Right cardiac atrium (tissue), 5 donors: ENCODE results near the gene ANO7. TPM values are rescaled to one million over a fixed set of nuclear protein-coding genes. Genes with fewer than 3 reads are reported as not detected.

Experiments used
- ATAC-seq, 2 donors: fragments of 200-7000 bp; cut with Tn5 transposase; one replicate each; pipeline versions ENCODE4 v1.8.0 to v1.9.1; 2020; ENCODE audit warnings: moderate library complexity in 2 of 2, mild to moderate bottlenecking in 1 of 2
- DNase-seq, 3 donors: peaks; one replicate each; pipeline ENCODE4 v3.0.0-alpha.2; 2020
- H3K27ac ChIP-seq: one replicate; pipeline ENCODE4 v1.5.1; 2013; ENCODE audit warnings: mild to moderate bottlenecking, low read length, control low read depth, moderate library complexity
- H3K27me3 ChIP-seq: one replicate; pipeline ENCODE4 v1.6.1; 2013; ENCODE audit not compliant: control insufficient read depth, insufficient read depth
- H3K4me1 ChIP-seq: one replicate; pipeline ENCODE4 v1.6.1; 2013; ENCODE audit warnings: low read length; ENCODE audit not compliant: control insufficient read depth, insufficient read depth
- H3K4me3 ChIP-seq: one replicate; pipeline ENCODE4 v1.5.1; 2013; ENCODE audit warnings: low read length, control low read depth
- H3K9me3 ChIP-seq: one replicate; pipeline ENCODE4 v1.6.1; 2013; ENCODE audit warnings: low read length; ENCODE audit not compliant: control insufficient read depth
- WGBS: extraction: QIAGEN DNeasy Blood & Tissue Kit; methylation state at CpG from one replicate; pipeline ENCODE4 v1.1.7; 2013; 5-methylcytosine and 5-hydroxymethylcytosine counted together
- intact Hi-C, 4 donors: fragments of 100-400 bp; cut with DNase I; formaldehyde crosslinking; loops; one replicate each; pipeline versions ENCODE4 v1.11.0 to v1.14.0; 2022 to 2023
- polyA plus RNA-seq: library from polyadenylated mRNA; stranded (reverse); fragments of 200-250 nt; gene quantifications from one replicate; pipeline ENCODE4 v1.2.3, GENCODE V29; 2013
- total RNA-seq, 4 donors: library from RNA; stranded (reverse); fragmentation: NEBNext Ultra II Directional; extraction: Animal tissue kit (Norgen Biotek cat#: 25700); gene quantifications; one replicate each; pipeline ENCODE4 v1.2.1, GENCODE V29; 2021
- donor health status: healthy with polysubstance abuse.
- donor health status: DM: no; HTN: yes; CAD: no.
- donor health status: DM: no; HTN: no; CAD: no.
- donor health status: DM: no; HTN: yes; CAD: no; lungs with severe emphysema.
- donor health status: DM: yes; HTN: yes; CAD: no.

ANO7 gene
- total and polyA plus RNA-seq, 5 donors = 0.89 to 2.1 (median 1.1) TPM

DNA sequence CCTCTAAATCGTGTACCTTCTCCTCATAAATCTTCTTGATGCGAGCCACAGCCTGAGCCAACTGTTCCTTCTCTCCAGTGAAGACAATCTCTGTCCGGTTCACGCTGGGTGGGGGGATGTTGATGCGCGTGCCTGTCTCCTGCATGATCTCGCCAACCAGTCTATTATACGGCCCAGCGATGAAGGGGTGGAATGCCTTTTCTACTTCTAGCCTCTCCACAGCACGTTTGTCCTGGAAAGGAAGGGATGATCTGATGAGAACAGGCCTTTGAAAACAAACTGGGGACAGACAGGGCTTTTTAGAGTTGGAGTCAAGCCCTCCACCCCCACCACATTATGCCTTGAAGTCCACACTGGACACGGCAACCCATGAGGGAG is 67.7 kb downstream of the ANO7 start:
- 84% methylated on average over 11 of the region's 11 CpGs for WGBS
- intact Hi-C loops = no loop called here
- no peak for DNase-seq
- Histone ChIP-seq H3K27me3 (no peaks in the 10 kb centered on the region), H3K9me3 (no peaks in the 10 kb centered on the region), H3K4me1 (no peaks in the 10 kb centered on the region), H3K4me3 (no peak overlapping the region), H3K27ac (no peak overlapping the region)
- no peak for ATAC-seq

DNA sequence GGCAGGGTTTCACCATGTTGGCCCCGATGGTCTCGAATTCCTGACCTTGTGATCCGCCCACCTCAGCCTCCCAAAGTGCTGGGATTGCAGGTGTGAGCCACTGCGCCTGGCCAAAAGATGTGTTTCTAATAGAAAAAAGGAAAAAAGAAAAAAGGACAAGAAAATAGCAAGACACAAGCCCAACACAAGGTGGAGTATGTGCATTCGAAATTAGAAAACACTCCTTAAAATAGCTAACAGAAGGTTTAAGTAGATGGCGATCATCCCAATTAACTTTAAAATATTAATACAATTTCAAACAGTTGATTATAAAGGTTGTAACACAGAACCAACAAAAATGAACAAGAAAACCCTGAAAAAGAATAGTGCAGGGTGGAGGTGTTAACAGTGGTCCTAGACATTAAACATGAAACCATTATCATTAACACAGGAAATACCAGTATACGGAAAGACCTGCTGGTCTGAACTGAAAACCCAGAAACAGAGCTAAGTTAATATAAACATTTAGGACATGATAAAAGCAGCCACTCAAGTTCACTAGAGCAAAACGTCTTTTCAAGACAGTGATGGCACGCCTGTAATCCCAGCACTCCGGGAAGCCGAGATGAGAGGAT is 69.0 kb downstream of the ANO7 start:
- DNase-seq (no peak), ATAC-seq (no peak)
- Histone ChIP-seq H3K27me3 (no peaks in the 10 kb centered on the region), H3K4me1 (no peaks in the 10 kb centered on the region), H3K4me3 (no peak overlapping the region), H3K9me3 (no peaks in the 10 kb centered on the region), H3K27ac (no peak overlapping the region)
- intact Hi-C loops = no loop called here
- 85% methylated on average over 11 of the region's 11 CpGs for WGBS

DNA sequence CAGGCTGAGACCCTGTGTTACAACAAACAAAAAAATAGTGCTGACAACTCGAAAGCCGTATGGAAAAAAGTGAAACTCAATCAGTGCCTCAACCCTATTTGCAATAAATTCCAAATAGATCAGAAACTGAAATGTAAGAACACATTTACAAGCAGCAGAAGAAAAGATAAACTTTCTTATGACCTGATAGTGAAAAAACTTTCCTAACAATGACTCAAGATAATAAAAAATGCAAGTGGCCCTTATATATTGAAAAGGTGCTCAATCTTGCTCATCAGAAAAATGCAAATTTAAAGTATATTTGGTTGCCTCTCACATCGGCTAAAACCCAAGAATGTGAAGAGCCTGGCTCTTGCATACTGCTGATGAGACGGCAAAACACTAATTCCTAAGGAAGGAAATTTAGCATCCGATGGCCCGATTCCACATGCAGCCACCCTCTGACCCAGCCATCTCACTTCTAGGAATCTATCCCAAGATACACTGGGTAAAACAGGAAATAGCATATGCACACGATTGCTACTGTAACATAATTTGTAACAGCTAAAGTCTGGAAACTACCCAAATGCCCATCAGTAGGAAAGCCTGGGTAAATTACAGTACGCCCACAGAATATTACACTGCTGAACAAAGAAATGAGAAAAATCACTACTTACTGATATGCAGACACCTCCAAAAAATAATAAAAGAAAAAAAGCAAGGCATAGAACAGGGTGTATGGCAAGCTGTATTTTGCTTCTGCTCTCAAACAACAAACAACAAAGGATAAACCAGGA is 70.2 kb downstream of the ANO7 start:
- intact Hi-C loops = no loop called here

DNA sequence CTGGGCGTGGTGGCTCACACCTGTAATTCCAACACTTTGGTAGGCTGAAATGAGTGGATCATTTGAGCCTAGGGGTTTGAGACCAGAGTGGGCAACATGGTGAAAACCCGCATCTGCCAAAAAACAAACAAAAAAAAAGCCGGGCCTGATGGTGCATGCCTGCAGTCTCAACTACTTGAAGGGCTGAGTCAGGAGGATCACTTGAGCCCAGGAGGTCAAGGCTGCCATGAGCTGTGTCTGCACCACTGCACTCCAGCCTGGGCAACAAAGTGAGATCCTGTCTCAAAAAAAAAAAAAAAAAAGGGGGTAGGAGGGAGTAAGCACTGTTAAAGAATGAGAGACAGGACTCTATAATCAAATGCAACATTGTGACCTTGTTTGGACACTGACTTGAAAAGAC is 72.4 kb downstream of the ANO7 start:
- H3K4me1 ChIP-seq = no peaks in the 10 kb centered on the region
- no peak overlapping the region for H3K27ac ChIP-seq
- DNase-seq (no peak), ATAC-seq (no peak)
- H3K4me3 ChIP-seq = no peak overlapping the region
- H3K27me3 ChIP-seq = no peaks in the 10 kb centered on the region
- H3K9me3 ChIP-seq = no peaks in the 10 kb centered on the region
- intact Hi-C loops = loop anchor here in 1 of 4 donors (10.0 kb wide), 1 partner anchor 64 kb away; no protein-coding TSS in a partner anchor
- 92% methylated on average over 3 of the region's 3 CpGs for WGBS

More for the DNA sequence above, 70.2 kb downstream of the ANO7 start:
- no peak overlapping the region for H3K4me3 ChIP-seq
- DNase-seq (no peak), ATAC-seq (no peak)
- H3K27ac ChIP-seq = no peak overlapping the region
- H3K4me1 ChIP-seq = no peaks in the 10 kb centered on the region
- H3K27me3 ChIP-seq = no peaks in the 10 kb centered on the region
- no peaks in the 10 kb centered on the region for H3K9me3 ChIP-seq
- WGBS = 60% methylated on average over 8 of the region's 8 CpGs

DNA sequence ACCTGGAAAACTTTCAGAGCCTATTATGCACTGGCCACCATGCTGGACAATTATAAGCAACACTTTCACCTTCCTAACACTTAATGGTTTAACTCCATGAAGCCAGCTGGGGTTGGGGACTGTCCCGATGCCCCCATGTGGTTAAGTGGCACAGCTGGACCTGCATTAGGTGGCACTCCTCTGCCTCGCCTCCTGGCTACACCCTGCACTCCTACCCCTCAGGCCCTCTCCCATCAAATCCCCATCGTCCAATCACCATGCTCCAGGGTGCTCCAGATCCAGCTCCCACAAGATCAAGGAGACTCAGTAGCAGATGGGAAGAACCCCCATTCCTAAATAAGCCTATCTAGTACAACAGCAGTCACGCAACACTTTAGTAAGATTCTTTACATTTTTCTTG is 73.2 kb downstream of the ANO7 start:
- Histone ChIP-seq H3K4me3 (no peak overlapping the region), H3K27ac (no peak overlapping the region), H3K4me1 (no peaks in the 10 kb centered on the region), H3K27me3 (no peaks in the 10 kb centered on the region), H3K9me3 (no peaks in the 10 kb centered on the region)
- ATAC-seq = no peak
- 87% methylated on average over 4 of the region's 4 CpGs for WGBS
- intact Hi-C loops = loop anchor here in 1 of 4 donors (10.0 kb wide), 1 partner anchor 63 kb away; no protein-coding TSS in a partner anchor
- DNase-seq = no peak

DNA sequence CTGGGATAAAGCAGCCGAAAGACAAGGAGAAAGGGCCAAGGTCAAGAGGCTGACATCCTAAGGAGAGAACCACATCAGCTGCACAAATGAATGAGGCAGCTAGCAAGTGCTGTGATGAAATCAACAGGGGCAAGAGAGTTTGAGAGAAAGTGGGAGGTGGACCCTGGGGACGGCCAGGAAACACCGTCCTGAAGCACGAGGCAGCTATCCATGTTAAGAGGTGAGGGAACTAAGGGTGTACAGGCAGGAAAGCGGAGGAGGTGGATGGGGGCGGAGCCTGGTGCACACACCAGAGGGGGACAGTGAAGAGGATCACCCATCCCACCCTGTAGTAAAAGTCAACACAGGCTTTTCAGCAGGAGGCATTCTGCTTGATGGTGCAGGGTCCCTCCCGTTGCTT is 74.6 kb downstream of the ANO7 start:
- ATAC-seq (no peak), DNase-seq (no peak)
- no peak overlapping the region for H3K27ac ChIP-seq
- no peaks in the 10 kb centered on the region for H3K4me1 ChIP-seq
- H3K27me3 ChIP-seq = no peaks in the 10 kb centered on the region
- intact Hi-C loops = loop anchor here in 1 of 4 donors (10.0 kb wide), 1 partner anchor 62 kb away; no protein-coding TSS in a partner anchor
- H3K4me3 ChIP-seq = no peak overlapping the region
- WGBS = 86% methylated on average over 7 of the region's 7 CpGs
- H3K9me3 ChIP-seq = no peaks in the 10 kb centered on the region

DNA sequence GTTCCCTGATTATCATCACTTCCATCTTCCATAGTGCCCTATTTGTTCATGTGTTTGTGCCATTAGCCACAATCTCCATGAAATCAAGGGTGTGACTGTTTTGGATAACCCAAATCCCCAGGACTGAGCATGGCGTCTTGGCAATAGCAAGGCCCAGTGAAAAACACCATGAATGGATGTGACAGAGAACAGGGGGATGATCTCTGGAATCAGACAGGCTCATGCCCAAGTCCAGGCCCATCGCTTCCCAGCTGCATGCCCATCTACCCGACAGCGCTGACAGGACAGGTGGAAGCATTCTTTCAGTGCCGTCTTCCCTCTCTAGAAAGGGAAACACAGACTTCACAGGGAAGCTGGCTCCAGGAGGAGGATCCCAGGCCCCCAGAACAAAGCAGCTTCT is 77.0 kb downstream of the ANO7 start:
- H3K4me3 ChIP-seq = no peak overlapping the region
- 92% methylated on average over 5 of the region's 5 CpGs for WGBS
- peaks cover 7% of the 10 kb centered on the region for H3K4me1 ChIP-seq
- H3K27me3 ChIP-seq = no peaks in the 10 kb centered on the region
- ATAC-seq = no peak
- H3K27ac ChIP-seq = no peak overlapping the region
- intact Hi-C loops = loop anchor here in 1 of 4 donors (10.0 kb wide), 1 partner anchor 59 kb away; no protein-coding TSS in a partner anchor
- DNase-seq = no peak
- no peaks in the 10 kb centered on the region for H3K9me3 ChIP-seq

DNA sequence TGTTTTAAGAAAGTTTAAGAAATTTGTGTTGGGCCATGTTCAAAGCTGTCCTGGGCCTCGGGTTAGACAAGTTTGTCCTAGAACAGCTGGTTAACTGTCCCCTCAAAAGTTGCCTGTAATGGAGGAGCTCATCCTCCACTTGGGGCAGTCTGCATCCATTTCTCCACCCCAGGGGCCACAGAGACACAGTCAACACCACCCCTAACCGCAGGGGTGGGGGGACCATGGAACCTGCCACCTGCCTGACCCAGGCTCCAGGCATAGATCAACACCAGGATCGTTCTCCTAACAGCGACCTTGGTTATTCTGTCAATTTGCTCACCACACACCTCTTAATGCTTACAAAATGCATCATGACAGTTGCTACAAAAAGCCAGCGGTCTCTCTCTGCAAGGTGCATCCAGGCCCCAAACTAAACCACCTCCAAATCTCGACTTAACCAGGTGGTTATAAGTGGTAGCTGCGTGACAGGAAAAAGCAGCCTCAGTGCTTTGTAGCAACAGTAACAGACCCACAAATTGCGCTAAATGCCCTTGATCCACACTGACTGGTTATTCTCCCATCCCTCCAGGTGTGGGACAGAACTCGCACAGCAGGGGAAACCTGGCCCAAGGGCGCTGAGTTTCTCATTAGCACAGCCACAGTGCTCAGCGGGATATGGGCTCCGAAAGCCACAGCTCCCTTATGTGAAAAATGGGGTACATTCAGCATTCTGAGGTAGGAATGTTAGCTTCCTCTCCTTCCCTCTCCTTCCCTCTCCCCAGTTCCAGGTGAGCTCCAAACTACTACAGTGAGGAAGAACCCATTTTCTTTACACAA is 79.0 kb downstream of the ANO7 start:
- H3K4me1 ChIP-seq = peaks cover 11% of the 10 kb centered on the region
- ATAC-seq (no peak), DNase-seq (no peak)
- H3K27ac ChIP-seq = no peak overlapping the region
- no peaks in the 10 kb centered on the region for H3K9me3 ChIP-seq
- 83% methylated on average over 12 of the region's 12 CpGs for WGBS
- intact Hi-C loops = loop anchor here in 1 of 4 donors (10.0 kb wide), 1 partner anchor 57 kb away; no protein-coding TSS in a partner anchor
- no peak overlapping the region for H3K4me3 ChIP-seq
- no peaks in the 10 kb centered on the region for H3K27me3 ChIP-seq

DNA sequence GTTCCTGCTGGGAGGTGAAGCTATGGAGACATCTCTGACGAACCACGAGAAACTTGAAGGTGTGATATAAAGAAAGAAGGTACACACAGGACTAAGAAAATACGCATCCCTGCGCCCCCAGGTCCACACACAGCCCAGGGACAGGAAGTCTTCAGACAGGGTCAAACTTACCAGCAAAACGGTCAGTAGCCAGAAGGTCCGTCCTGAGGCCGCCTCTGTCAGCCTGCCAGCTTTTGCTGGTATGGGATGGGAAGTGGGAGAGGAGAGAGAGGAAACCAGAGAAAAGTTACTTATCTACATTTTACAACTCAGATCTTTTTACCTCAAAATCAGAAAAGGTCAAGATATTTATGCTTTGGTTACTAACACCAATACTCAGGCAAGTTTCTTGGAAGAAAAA is 79.8 kb downstream of the ANO7 start:
- H3K4me1 ChIP-seq = peaks cover 11% of the 10 kb centered on the region
- H3K9me3 ChIP-seq = no peaks in the 10 kb centered on the region
- H3K27me3 ChIP-seq = no peaks in the 10 kb centered on the region
- 54% methylated on average over 7 of the region's 7 CpGs for WGBS
- peak in 1 of 3 donors; percentile 65 for DNase-seq
- no peak for ATAC-seq
- no peak overlapping the region for H3K4me3 ChIP-seq
- intact Hi-C loops = loop anchor here in 1 of 4 donors (10.0 kb wide), 1 partner anchor 56 kb away; no protein-coding TSS in a partner anchor
- no peak overlapping the region for H3K27ac ChIP-seq

DNA sequence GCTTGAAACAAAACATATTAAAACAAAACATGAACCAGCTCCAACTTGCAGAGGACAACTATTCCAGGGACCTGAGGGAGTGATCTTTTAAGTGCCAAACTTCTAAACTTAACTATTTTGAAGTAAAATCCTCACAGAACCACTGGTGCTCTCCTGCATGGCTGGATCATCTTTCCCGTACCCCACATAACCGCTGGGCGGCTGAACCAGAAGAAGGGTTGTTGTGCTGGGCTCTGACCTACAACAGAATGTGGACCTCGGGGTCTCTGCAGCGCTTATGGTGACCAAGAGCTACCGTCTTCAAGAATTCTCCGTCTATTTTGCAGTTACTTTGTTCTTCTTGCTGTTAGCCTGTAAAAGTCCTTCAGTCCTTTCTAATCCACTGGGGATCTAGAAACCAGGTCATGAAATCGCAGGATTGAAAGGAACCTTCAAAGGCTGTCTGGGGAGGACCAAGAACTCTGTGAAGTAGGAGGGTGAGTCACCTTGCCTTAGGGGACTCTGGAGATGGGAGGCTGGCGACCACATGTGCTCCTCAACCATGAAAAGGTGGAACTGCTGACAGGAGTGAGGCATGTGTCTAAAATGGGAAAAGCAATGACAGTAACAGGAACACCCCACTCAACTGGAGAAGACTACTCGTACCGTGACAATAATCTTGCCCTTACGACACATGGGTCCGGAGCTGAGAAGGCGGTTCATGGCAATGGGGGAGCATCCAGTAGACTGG is 80.4 kb downstream of the ANO7 start:
- ATAC-seq = no peak
- Histone ChIP-seq H3K4me1 (peaks cover 11% of the 10 kb centered on the region), H3K9me3 (no peaks in the 10 kb centered on the region), H3K27me3 (no peaks in the 10 kb centered on the region), H3K27ac (no peak overlapping the region), H3K4me3 (no peak overlapping the region)
- WGBS = 81% methylated on average over 14 of the region's 14 CpGs
- no peak for DNase-seq
- intact Hi-C loops = loop anchor here in 1 of 4 donors (10.0 kb wide), 1 partner anchor 56 kb away; no protein-coding TSS in a partner anchor
